ENCODE data around the gene IKZF1.

The IKZF1 gene

GRCh38 chr7:50304129-50304910, at the start of gene IKZF1:
TSS of gene IKZF1 (plus strand) at chr7:50304716. CDS start at chr7:50319062, 14,346 bp downstream.
- peak; percentile 88 for DNase-seq

DNA sequence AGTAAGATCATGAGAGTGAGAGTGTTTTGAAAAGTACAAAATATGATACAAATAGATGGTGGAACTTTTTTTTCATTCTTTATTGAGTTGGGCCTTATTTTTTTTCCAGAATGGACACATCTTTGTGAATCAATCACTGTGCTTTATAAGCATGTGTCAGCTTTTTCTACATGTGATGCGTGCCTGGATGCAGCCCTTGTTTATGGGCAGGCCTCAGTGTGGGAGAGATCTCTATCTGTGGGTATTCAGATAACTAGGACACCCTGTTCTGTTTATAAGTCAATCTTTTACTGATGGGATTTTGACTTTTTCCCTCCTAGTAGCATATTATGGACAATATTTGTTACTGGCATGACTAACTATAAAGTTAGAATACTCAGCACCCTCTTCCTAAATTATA, 42.9 kb upstream of the IKZF1 start:
- peak; percentile 43 for DNase-seq

DNA sequence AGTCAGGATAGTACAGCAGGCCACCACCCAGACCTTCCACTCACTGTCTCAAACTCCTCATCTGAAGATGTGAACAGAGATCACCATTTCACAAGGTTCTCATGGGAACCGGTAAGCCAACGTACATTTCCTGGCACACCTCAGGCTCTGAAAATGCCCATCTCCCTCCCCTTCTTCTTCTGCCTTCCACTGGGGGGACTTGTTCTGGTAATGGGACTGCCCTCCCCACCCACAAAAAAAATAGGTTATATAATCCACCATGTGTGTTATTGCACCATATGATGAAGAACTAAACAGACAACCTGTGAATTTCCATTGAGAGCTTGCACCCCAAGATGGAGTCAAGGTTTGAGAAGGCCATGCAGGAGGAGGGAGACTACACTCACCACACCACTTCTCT, 42.1 kb upstream of the IKZF1 start:
- DNase-seq = no peak

- peak; percentile 73 for DNase-seq
These were observed 41.4 kb upstream of the IKZF1 start for GRCh38 chr7:50262916-50263690.

GRCh38 chr7:50264908-50265307, 39.6 kb upstream of the IKZF1 start:
- DNase-seq = no peak

DNA sequence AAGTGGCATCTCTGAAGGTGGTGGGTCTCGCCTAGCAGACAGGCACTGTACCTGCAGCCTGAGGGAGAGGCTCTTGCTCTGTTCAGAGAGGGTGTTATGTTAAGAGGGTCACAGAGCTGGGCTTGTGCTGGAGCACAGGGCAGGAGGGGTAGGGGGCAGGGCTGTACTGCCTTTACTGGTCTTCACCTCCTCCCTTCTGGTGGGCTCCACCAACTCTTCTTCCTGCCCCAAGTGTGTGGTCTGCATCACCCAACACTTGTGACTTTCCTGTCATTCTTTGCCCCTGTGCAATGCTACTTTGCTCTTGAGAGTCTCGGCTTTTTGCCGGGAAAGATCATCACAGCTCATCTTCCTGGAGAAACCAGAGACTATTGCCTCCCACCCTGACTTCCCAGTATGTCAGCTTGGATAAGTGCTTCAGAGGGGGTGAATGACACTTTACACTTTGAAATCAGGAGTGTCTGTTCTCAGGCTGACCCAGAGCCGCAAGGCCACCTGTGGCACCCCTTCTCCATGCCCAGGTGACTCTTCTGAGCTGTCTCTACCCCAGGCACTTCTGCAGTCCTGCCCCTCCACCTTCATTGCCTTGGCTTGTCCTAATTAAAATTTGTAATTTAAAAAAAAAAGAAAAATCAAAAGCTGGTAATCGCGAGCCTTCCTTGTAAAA, 38.4 kb upstream of the IKZF1 start:
- no peak for DNase-seq

DNA sequence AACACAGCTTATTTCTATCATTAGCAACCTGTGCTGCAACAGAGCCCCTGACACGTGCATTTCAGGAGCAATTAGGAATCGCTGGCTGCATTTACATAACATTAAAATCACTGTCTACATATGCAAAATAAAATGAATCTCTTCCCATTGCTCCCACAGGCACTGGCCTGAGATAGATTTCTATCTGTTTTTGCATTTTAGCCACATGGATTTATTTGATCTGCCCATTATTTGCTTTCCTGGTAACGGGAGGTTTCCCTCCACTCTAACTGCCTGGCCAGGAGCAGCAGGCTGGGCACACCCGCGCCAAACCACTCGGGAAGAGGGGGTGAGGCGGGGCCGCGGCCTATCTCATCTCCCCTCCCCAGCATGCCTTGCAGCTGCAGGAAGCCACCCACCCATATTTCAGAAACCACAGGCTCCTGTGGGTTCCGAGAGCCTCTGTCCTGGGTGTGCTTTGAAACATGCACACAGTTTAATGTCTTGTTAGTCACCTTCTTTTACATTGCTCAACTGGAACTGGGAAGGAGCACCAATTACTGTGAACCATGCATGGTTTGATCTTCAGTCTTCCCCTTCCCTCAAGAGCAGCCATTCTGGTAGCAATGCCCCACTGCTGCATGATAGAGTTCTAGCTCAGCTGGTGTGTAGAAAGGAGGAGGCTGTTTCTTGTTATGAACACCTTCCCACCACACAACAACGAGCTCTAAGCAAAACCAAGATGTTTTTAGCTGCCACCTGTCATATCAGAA, 37.7 kb upstream of the IKZF1 start:
- DNase-seq = peak; percentile 88

DNA sequence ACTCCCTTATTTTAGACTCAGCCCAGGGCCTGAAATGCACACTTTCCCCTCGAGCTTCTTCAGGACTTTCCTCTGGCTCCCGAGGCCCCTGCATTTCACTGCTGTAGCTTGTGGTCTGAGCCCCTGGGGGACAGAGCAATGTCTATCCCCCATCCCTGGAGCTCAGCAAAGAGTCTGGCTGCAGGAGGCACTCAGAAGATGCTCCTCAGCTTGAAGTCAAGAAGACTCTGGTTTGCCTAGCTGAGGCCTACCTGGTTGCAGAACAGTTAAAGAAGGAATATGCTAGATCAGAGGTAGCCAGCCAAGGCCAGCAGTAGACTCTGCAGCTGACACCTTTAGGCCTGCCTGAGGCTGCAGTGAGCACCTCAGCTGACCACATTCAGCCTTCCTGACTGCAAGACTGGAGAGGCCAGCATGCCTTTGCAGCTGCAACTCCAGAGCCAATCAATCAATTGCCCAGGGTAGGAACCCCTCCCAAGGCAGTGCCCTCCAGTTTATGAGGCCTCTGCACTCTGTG, 36.9 kb upstream of the IKZF1 start:
- DNase-seq = no peak

- DNase-seq = no peak
These were observed 36.3 kb upstream of the IKZF1 start for GRCh38 chr7:50268223-50268622.

GRCh38 chr7:50268990-50269389, 35.5 kb upstream of the IKZF1 start:
- no peak for DNase-seq

DNA sequence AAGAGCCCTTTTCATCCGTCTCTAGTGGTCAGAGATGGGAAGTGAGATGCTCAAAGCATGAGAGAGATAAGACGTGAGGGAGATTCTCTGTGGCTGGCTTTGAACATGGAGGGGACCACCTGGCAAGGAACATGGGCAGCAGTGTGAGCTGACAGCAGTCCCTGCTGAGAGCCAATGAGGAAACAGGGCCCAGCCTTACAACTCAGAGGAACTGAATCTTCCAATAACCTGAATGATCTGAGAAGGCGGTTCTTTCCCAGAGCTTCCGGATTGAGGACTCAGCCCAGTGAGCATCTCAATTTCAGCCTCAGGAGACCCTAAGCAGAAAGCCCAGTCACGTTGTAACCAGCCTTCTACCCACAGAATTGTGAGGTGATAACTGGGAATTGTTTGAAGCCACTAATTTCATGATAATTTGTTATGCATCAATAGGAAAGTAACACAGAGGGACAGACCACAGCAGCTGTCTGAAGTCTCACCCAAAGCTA, 33.9 kb upstream of the IKZF1 start:
- DNase-seq = no peak

DNA sequence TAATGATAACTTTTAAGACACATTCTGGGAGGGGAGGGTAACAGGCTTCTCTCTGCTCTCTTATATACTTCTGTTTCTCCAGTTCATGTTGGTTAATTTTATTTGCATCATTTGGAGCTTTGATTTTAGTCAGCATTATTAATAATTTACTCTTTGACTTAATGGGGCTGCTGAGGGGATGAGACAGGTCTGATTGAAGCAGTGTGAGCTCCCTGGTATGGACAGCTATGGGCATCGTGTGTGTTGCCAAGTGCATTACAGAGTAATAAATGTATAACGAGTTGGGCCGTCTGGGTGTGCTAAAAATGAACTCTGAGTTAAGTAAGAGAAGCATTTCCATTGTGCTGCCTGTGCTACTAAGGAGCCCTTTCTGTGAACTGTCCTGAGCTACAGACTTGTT, 31.7 kb upstream of the IKZF1 start:
- no peak for DNase-seq

DNA sequence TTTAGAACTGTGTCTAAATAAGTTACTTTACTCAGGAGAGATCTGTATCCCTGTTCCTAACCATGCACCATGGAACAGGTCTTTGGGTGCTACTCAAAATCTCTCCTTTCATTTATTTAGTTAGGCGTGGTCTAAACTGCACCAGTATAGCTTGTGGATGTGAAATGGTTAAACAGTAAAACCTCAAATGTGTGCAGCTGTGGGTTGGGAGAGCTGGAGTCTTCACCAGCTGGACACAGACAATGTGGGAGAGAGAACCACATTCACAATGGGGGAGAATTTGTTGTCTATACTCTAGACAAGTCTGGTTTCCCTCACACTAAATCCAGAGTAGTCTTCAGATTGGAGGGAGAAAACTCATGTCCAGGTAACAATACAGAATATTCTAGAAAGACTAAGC, 31.2 kb upstream of the IKZF1 start:
- no peak for DNase-seq

GRCh38 chr7:50273870-50274269, 30.6 kb upstream of the IKZF1 start:
- DNase-seq = no peak

GRCh38 chr7:50274361-50274760, 30.2 kb upstream of the IKZF1 start:
- DNase-seq = no peak

- no peak for DNase-seq
These were observed 29.1 kb upstream of the IKZF1 start for GRCh38 chr7:50275430-50275829.

DNA sequence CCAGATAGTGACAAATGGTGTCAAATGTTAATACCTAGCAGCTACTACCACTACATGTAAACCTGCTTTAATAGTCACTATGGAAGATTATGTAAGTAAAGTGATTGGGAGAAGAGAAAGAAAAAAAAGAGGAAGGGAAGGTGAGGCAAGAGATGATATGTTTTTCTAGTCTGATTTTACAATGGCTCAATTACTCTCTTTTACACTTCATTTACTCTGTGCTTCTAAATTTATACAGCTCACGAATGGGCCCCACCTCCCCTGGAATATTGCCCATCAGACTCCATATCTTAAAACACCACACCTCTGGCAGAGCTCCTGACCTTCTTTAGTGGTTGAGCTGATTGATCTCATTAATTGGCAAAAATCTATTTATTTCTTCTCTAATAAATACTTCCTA, 28.0 kb upstream of the IKZF1 start:
- DNase-seq = peak; percentile 83

DNA sequence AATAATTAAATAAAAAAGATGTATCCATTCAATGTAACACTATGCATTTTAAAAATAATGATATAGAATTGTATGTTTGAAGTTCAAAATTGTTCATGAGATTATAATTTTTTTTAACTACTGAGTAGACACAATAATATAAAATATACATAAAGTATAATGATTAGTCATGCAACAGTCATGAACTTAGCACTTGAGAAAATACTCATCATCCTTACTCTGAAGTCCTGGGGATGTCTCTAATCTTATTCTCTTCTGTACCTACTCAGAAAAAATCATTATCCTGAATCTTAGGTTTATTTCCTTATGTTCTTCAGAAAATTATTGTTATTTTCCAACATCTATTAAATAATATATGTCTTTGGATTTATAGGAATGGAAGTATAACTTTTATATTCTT, 26.4 kb upstream of the IKZF1 start:
- DNase-seq = no peak

- DNase-seq = peak; percentile 36
These were observed 22.7 kb upstream of the IKZF1 start for GRCh38 chr7:50281680-50282445.

DNA sequence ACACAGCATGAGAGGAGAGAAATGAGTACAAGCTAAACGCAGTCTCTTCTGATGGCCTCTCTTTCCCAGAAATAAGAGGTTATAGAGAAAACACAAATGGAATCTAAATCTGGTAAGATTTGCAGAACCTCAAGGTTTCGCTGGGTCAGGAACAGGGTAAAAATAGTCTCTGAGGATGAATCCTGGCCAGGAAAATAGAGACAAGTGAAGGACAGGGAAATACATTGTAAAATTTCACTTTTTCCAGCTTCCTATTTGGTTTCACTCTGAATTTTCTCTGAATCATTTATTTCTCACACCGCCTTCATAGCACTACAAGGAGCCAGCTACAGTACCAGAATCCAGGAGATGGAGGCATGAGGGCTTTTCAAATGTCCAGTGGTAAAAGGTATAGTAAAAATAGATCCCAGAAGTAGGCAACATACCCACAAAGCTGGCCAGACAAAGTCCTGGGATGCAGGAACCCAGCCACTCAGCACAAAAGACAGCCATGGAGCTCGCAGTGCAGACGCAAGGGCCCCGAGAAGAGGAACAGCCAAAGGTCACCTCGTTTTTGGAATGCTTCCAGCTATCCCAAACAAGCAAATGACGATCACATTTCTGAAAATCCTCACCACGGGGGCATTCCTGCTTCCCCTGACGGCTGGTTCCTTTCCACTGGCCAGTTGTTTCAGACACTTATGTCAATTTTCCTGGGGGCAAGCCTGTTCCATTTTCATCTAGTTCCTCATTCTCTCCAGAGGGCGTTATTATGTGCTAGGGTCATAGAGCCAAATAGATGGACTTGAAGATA, 21.5 kb upstream of the IKZF1 start:
- no peak for DNase-seq

DNA sequence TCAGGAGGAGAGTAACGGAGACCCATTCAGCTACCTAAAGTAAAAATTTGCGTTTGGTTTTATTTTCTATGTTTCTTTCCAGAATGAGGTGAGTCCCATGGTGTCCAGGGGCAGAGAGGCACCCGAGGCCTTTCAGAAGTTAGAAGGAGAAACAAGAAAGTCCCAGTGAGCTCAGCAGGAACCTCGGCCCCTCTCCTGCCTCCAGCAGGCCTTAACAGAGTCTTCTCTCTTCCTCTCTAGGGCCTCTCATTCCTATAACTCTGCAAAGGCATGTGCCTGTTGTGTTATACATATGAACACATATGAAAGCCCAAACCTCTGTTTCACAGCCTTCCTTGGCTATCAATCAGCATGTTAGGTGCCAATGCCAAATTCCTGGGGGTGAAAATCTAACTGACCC, 20.8 kb upstream of the IKZF1 start:
- no peak for DNase-seq
